HepG2 (cell line): Measurements from ENCODE around the gene ATP7B. TPM values are rescaled to one million over a fixed set of nuclear protein-coding genes. Genes with fewer than 3 reads are reported as not detected.

Experiments
- ATAC-seq: fragments of 200-7000 bp; cut with Tn5 transposase; 3 replicates; pipeline ENCODE4 v1.9.1; 2020; ENCODE audit warnings: mild to moderate bottlenecking, moderate library complexity
- BruUV-seq: library from RNA; stranded (reverse); fragments of 400-500 nt; replicated peaks from 2 replicates; lab custom pipeline; 2021; lab: Mats Ljungman, UMichigan
- CTCF ChIA-PET: fragments of 300-600 bp; formaldehyde crosslinking; extraction: SDS; loops from one replicate; lab custom pipeline; 2021; ENCODE audit warnings: low total read pairs, inconsistent platforms, low intra/inter-chr PET ratio; lab: Yijun Ruan, JAX
- POLR2A ChIA-PET: fragments of 350-600 bp; sonication (Branson Sonifier 250); formaldehyde crosslinking; loops from one replicate; lab custom pipeline; 2020; ENCODE audit warnings: antibody characterized with exemption, inconsistent platforms; lab: Yijun Ruan, JAX
- DNase-seq: peaks from one replicate; pipeline ENCODE4 v3.0.0-alpha.2; 2015; ENCODE audit warnings: low spot score
- FAIRE-seq: peaks from 3 replicates; lab custom pipeline; 2011; peaks lifted over from hg19 to GRCh38; lab: Jason Lieb, UNC
- H2AFZ ChIP-seq: one replicate; pipeline ENCODE4 v1.6.1; 2011; ENCODE audit warnings: low read length, inconsistent platforms
- H3K27ac ChIP-seq: fragments of 300-600 bp; 3 replicates; pipeline ENCODE4 v1.8.0; 2011; ENCODE audit warnings: mixed run types, mild to moderate bottlenecking, mixed read lengths, low read length, inconsistent platforms; ENCODE audit not compliant: insufficient read depth; ENCODE audit errors: extremely low read length
- H3K27me3 ChIP-seq, 2 experiments: fragments of 200-600 bp in 1 of 2; 2 replicates in 1 of 2; 3 replicates in 1 of 2; pipeline versions ENCODE4 v1.6.0 to v1.8.0; 2011; ENCODE audit warnings: low read length in 2 of 2, mild to moderate bottlenecking in 2 of 2, moderate library complexity in 2 of 2, inconsistent platforms in 1 of 2; ENCODE audit not compliant: insufficient read depth in 2 of 2, control insufficient read depth in 1 of 2
- H3K36me3 ChIP-seq, 2 experiments: fragments of 200-600 bp in 1 of 2; replicated peaks in 1 of 2; 2 replicates in 1 of 2; 3 replicates in 1 of 2; pipeline versions ENCODE4 v1.5.1 to v1.8.0; 2011; ENCODE audit warnings: low read length in 2 of 2, inconsistent platforms in 1 of 2; ENCODE audit not compliant: insufficient read depth in 2 of 2, control insufficient read depth in 1 of 2
- H3K4me1 ChIP-seq: 2 replicates; pipeline ENCODE4 v1.5.1; 2012; ENCODE audit warnings: low read length, inconsistent platforms; ENCODE audit not compliant: insufficient read depth
- H3K4me2 ChIP-seq: 2 replicates; pipeline ENCODE4 v1.6.0; 2011; ENCODE audit warnings: low read depth, low read length, inconsistent platforms
- H3K4me3 ChIP-seq, 3 experiments: fragments of 200-600 bp in 1 of 3; sonication (generic), shearing (Covaris generic) in 1 of 3; replicated peaks in 1 of 3; 2 replicates each; pipeline ENCODE4 v1.5.1; 2011 to 2016; ENCODE audit warnings: low read length in 3 of 3, inconsistent platforms in 2 of 3, low read depth in 2 of 3, mild to moderate bottlenecking in 2 of 3, control low read depth in 1 of 3, mixed read lengths in 1 of 3; ENCODE audit not compliant: insufficient read depth in 1 of 3
- H3K79me2 ChIP-seq: one replicate; pipeline ENCODE4 v1.6.1; 2011; ENCODE audit warnings: low read length, inconsistent platforms; ENCODE audit not compliant: insufficient read depth
- H3K9ac ChIP-seq: 2 replicates; pipeline ENCODE4 v1.6.0; 2011; ENCODE audit warnings: mild to moderate bottlenecking, low read depth, low read length, inconsistent platforms; ENCODE audit not compliant: insufficient read depth
- H3K9me3 ChIP-seq: 2 replicates; pipeline ENCODE4 v1.5.1; 2012; ENCODE audit warnings: mild to moderate bottlenecking, low read length
- H4K20me1 ChIP-seq: 2 replicates; pipeline ENCODE4 v1.6.0; 2011; ENCODE audit warnings: inconsistent platforms, mild to moderate bottlenecking, low read length, moderate library complexity; ENCODE audit not compliant: insufficient read depth
- ATF7 ChIP-seq, 2 experiments: fragments of 450-650 bp in 1 of 2; sonication (generic) in 1 of 2; formaldehyde crosslinking in 1 of 2; IDR thresholded peaks; 2 replicates each; pipeline versions ENCODE4 v1.4.0 to v1.6.1; 2016 to 2020; ENCODE audit warnings: antibody characterized with exemption in 1 of 2, mild to moderate bottlenecking in 1 of 2, missing genetic modification reagents in 1 of 2
- HDAC1 ChIP-seq: sonication (generic); formaldehyde crosslinking; IDR thresholded peaks from 2 replicates; pipeline ENCODE4 v1.5.1; 2020; ENCODE audit warnings: mild to moderate bottlenecking, missing genetic modification reagents
- NBN ChIP-seq: fragments of 450-650 bp; conservative IDR thresholded peaks from 2 replicates; pipeline ENCODE4 v1.6.1; 2017
- NFIB ChIP-seq: sonication (generic); formaldehyde crosslinking; IDR thresholded peaks from 2 replicates; pipeline ENCODE4 v1.9.0; 2021; ENCODE audit warnings: missing genetic modification reagents, mild to moderate bottlenecking, borderline replicate concordance
- SIN3B ChIP-seq: fragments of 150-350 bp; IDR thresholded peaks from 2 replicates; pipeline ENCODE4 v1.6.1; 2014; ENCODE audit warnings: low read length
- SP4 ChIP-seq: sonication (generic); formaldehyde crosslinking; IDR thresholded peaks from 2 replicates; pipeline ENCODE4 v1.8.1; 2023; ENCODE audit warnings: mild to moderate bottlenecking, missing genetic modification reagents
- TGIF2 ChIP-seq: IDR thresholded peaks from 2 replicates; pipeline ENCODE4 v1.6.1; 2016; ENCODE audit warnings: control low read depth, missing compliant biosample characterization
- ZFP36L2 ChIP-seq: sonication (generic); formaldehyde crosslinking; IDR thresholded peaks from 2 replicates; pipeline ENCODE4 v1.4.0; 2020; ENCODE audit warnings: missing genetic modification reagents
- ZNF10 ChIP-seq: sonication (generic); formaldehyde crosslinking; IDR thresholded peaks from 2 replicates; pipeline ENCODE4 v1.4.0; 2020; ENCODE audit warnings: mild to moderate bottlenecking, low read depth, missing genetic modification reagents, borderline replicate concordance
- ZNF263 ChIP-seq: sonication (generic); formaldehyde crosslinking; IDR thresholded peaks from 2 replicates; pipeline ENCODE4 v1.4.0; 2020; ENCODE audit warnings: missing genetic modification reagents
- ZNF607 ChIP-seq: sonication (generic); formaldehyde crosslinking; IDR thresholded peaks from 2 replicates; pipeline ENCODE4 v1.5.1; 2020; ENCODE audit warnings: missing genetic modification reagents, mild to moderate bottlenecking, borderline replicate concordance
- ZNF687 ChIP-seq: sonication (generic); formaldehyde crosslinking; IDR thresholded peaks from 2 replicates; pipeline ENCODE4 v1.5.1; 2020; ENCODE audit warnings: mild to moderate bottlenecking, missing genetic modification reagents, moderate library complexity
- WGBS: methylation state at CpG from one replicate; pipeline ENCODE4 v1.1.6; 2017; ENCODE audit warnings: low lambda C conversion rate; 5-methylcytosine and 5-hydroxymethylcytosine counted together
- in situ Hi-C: cut with HindIII; loops from 2 replicates; pipeline ENCODE4 v1.10.0; 2017; ENCODE audit warnings: low pct_unique_long_range_greater_than_20kb; ENCODE audit not compliant: extremely low pct_ligation_motif_present
- intact Hi-C: fragments of 100-400 bp; cut with micrococcal nuclease; formaldehyde crosslinking; loops from one replicate; pipeline ENCODE4 v1.10.0; 2022; ENCODE audit not compliant: unreplicated experiment
- polyA plus RNA-seq, 8 experiments: library from polyadenylated mRNA; depleted of rRNA in 3 of 8; stranded (reverse) in 7 of 8; unstranded in 1 of 8; fragments of >200 nt; fragmentation: Illumina TruSeq in 4 of 8; extraction: Trizol in 4 of 8; gene quantifications; 2 replicates each; pipeline versions ENCODE4 v1.2.1 to v1.2.3, GENCODE V29; 2011 to 2016; ENCODE audit warnings: low read depth in 4 of 8, missing spikeins in 1 of 8, mixed read lengths in 1 of 8; ENCODE audit not compliant: insufficient read depth in 1 of 8
- total RNA-seq, 5 experiments: library from RNA; depleted of rRNA; stranded (reverse); fragments of >200 nt; fragmentation: Illumina TruSeq; extraction: Trizol; gene quantifications; 2 replicates each; pipeline ENCODE4 v1.2.3, GENCODE V29; 2016; ENCODE audit warnings: low read depth in 1 of 5
- TF ChIP-seq, protein P1 (sequence below): sonication (generic); formaldehyde crosslinking; IDR thresholded peaks from 2 replicates; pipeline ENCODE4 v1.8.1; 2023; ENCODE audit warnings: mild to moderate bottlenecking, missing genetic modification reagents

ATP7B gene
- total and polyA plus RNA-seq, 2 of the 13 experiments (the other 11 are each of a cell fraction or from before 2014, with no cell fraction given) = 31.8 to 57.4 TPM

- CTCF ChIA-PET = no interaction called here
- intact Hi-C loops (no loop called here), in situ Hi-C loops (loop anchor here (25.0 kb wide), 1 partner anchor 440 kb away; the partner anchor contains the start of genes CKAP2 and VPS36)
- no peaks in the 10 kb centered on the region for H3K27me3 ChIP-seq
- peaks cover 37% of the 10 kb centered on the region for H3K4me1 ChIP-seq
- BruUV-seq = no TSS peak
- FAIRE-seq (no peak), DNase-seq (no peak), ATAC-seq (no peak)
- no peak overlapping the region for H3K27ac ChIP-seq
- H3K36me3 ChIP-seq = peaks cover 7 to 35% of the 10 kb centered on the region in 2 experiments
- WGBS = 98% methylated on average over 2 of the region's 2 CpGs
- H3K79me2 ChIP-seq = peaks cover 16% of the 10 kb centered on the region
- H3K4me3 ChIP-seq = no peak overlapping the region
- no peak for TF ChIP-seq ZNF687 (CRISPR knock-in tag)
- TF ChIP-seq ZNF10 (CRISPR knock-in tag) = no peak
- TF ChIP-seq ATF7 (IDR thresholded peaks at IDR 0.05) = no peak
- TF ChIP-seq ATF7 (CRISPR knock-in tag; IDR thresholded peaks at IDR 0.05) = no peak
- TF ChIP-seq TGIF2 (CRISPR knock-in tag) = no peak
- TF ChIP-seq SP4 = no peak
- no peak for TF ChIP-seq HDAC1 (CRISPR knock-in tag)
- no peak for TF ChIP-seq NBN
- no peak for TF ChIP-seq NFIB
- TF ChIP-seq ZNF263 (CRISPR knock-in tag) = no peak
- TF ChIP-seq SIN3B = no peak
- no peak for TF ChIP-seq ZFP36L2 (CRISPR knock-in tag)
- TF ChIP-seq ZNF607 = no peak
- TF ChIP-seq, protein P1, sequence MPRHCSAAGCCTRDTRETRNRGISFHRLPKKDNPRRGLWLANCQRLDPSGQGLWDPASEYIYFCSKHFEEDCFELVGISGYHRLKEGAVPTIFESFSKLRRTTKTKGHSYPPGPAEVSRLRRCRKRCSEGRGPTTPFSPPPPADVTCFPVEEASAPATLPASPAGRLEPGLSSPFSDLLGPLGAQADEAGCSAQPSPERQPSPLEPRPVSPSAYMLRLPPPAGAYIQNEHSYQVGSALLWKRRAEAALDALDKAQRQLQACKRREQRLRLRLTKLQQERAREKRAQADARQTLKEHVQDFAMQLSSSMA (CRISPR knock-in tag) = no peak
- H3K4me2 ChIP-seq = no peak overlapping the region
- no peak overlapping the region for H3K9ac ChIP-seq
- H3K9me3 ChIP-seq = no peaks in the 10 kb centered on the region
- POLR2A ChIA-PET = no interaction called here
- H2AFZ ChIP-seq = no peak overlapping the region
- H4K20me1 ChIP-seq = 0 out of 2 replicates have a peak, but pooled peaks cover 5% of the 10 kb centered on the region
Observed at GRCh38 chr13:52022356-52022755, 11.1 kb upstream of the ATP7B start.
